Activated gamma-delta T cell (primary cell): ENCODE results near the gene LHFPL5.

ENCODE experiments used
- DNase-seq: peaks from one replicate; lab custom pipeline; 2025; lab: John Stamatoyannopoulos, UW
- total RNA-seq, 2 donors: gene quantifications; one replicate each; lab custom pipeline; 2026; lab: John Stamatoyannopoulos, UW

Gene LHFPL5
- 0 to 0.09 reads per million in 2 donors for total RNA-seq

DNA sequence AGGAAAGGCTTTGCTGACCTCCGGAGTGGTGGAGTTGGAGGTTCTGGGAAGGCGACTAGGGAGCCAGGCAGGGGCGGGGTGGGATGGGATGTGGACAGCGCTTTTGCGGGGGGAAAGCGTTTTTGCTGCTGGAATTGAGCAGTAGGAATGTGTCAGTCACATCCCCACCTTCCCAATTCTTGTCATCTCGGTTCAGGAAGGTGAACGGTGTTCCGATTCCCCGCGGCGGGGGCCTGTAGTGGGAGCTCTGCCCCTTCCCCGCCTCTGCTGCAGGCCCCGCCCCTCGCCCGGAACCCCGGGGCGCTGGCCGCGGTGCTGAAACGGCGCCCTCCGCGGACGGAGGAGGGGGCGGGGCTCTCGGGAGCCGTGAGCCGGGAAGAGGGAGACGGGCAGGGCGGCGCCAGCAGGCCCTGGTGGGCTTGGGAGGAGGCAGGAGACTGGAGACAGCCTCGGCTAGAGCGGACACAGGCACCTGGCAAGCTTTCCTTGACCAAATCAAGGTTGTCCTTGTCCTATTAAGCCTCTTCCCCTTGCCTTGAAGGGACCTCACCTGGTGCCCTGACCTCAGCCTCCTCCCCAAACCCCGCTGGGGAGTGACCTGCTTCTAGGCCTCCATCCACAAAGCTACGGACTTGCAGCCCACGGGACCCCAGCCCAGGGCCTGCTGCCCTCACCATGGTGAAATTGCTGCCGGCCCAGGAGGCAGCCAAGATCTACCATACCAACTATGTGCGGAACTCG, at the start of gene LHFPL5:
Gene LHFPL5 (plus strand): TSS at position 357 of the 741 bp plus-strand sequence. CDS start 319 bp downstream, at position 676.
- no peak for DNase-seq

DNA sequence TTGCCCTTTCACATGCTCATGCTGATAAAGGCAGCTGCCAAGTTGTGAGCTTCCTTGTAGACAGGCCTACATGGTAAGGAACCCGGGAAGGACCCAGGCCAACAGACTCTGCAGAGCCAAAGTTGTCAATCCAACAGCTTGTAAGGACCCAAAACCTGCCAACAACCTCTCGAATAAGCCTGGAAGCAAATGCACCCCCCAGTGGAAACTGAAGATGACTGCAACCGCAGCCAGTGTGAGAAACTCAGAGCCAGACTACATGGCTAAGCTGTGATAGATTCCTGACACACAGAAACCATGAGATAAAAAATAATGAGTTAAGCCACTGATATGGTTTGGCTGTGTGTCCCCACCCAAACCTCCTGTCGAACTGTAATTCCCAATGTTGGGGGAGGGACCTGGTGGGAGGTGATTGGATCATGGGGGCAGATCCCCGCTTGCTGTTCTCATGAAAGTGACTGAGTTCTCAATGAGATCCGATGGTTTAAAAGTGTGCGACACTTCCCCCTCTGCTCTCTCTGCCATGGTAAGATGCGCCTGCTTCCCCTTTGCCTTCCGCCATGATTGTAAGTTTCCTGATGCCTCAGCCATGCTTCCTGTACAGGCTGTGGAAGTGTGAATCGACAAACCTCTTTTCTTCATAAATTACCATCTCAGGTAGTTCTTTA, 47.6 kb upstream of the LHFPL5 start:
- no peak for DNase-seq

DNA sequence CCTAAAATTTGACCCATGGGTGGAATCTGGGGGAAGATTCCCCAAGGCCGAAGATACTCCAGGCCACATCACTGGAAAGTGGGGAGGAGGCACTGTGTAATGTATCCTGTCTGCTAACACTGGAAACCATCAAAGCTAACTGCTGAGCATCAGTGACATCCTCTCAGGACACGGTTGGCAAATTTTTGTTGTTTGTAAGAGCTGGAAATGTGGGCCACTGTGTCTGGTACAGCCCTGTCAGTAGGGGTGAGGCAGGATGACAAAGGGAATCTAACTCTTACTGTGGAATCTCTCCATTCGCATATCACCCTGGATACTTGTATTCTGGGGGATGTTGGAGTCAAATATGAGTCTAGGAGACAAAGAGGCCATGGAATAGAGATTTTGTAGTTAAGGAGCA, 45.7 kb upstream of the LHFPL5 start:
- DNase-seq = no peak

DNA sequence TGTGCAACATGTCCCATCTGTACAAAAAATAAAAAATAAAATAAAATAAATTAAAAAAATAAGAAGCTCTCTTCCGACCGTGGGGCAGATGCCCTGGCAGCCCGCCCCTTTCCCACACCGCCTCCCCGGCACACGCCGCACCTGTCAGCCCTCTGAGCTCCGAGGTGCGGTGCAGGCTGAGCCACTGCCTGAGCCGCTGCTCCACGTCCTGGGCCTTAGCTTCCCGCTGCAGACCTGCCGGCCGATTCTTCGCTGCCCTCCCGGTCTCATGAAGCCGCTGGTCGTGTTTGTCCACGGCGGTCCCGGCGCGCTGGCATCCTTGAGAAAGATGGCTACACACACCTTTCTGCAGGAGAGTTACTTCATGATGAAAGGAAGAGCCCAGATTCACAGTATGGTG, 39.4 kb upstream of the LHFPL5 start:
- no peak for DNase-seq

DNA sequence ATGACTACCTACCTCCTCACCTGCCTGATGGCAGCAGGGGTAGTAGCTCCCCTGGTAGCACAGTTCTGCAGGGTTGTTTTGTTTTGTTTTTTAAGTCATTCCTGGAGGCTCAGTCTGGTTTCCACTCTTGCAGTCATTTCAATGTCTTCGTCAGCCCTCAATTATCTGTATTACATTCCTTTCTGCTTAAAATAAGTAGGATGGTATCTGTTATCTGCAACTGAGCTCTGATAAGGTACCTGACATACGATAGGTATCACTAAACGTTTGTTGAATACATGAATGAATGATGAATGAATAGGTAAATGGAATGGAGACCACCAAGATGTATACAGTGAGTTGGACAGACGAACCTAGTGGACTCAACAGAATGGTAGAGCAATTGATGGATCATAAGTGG, 35.9 kb upstream of the LHFPL5 start:
- no peak for DNase-seq

DNA sequence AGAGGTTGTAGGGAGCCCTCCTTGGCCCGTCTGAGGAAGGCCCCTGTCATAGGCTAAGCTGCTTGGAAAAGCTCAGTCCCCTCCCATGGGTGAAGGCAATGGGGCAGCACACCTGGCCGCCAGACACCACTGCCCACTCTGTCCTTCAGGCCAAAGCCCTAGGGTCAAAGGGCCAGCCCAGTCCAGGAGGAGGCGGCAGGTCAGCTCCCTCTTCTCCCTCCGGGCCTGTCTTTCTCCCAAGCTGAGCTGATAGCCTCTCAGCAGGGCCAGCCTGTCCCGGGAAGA, 33.9 kb upstream of the LHFPL5 start:
- no peak for DNase-seq

DNA sequence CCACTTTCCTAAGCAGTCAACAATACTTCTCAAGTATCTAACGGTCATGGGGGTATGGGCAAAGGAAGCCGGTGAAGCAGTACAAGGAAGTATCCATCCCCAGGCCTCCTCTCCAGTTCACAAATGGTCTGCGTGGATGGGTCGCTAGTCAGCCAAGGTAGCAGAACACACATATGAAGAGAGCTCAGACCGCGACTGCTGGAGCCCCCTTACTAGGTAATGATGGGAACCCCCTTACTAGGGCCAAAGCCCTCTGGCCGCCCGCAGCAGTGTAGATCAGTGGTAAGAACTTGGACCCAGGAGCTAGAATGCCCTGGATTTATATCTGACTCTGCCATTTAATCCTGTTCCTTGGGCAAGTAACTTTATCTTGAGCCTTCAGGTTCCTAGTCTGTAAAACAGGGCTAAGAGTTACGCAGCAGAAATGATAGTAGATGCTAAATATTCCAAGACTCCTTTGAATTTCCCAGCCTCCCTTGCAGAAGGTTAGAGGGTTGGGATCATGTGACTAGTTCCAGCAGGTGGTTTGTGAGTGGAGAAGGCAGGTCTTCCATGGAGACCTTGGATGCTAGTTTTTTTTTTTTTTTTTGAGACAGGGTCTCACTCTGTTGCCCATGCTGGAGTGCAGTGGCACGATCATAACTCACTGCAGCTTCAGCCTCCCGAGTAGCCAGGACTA, 30.9 kb upstream of the LHFPL5 start:
- DNase-seq = no peak

DNA sequence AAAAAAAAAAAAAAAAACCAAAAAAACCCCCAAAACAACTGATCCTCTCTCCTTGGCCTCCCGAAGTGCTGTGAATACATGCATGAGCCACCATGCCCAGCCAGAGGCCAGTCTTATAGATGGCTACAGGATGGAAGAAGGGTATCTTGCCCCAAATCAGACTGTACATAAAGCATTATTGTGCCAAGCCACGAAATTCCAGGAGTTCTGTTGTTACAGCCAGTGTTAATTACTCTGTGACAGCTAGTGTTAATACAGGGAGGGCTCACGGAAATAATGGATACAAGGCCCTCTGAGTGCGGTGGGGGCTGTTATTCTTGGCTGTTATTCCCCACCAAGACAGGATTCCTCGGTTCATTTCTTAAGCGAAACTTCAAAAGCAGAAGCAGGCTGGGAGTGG, 30.1 kb upstream of the LHFPL5 start:
- no peak for DNase-seq

DNA sequence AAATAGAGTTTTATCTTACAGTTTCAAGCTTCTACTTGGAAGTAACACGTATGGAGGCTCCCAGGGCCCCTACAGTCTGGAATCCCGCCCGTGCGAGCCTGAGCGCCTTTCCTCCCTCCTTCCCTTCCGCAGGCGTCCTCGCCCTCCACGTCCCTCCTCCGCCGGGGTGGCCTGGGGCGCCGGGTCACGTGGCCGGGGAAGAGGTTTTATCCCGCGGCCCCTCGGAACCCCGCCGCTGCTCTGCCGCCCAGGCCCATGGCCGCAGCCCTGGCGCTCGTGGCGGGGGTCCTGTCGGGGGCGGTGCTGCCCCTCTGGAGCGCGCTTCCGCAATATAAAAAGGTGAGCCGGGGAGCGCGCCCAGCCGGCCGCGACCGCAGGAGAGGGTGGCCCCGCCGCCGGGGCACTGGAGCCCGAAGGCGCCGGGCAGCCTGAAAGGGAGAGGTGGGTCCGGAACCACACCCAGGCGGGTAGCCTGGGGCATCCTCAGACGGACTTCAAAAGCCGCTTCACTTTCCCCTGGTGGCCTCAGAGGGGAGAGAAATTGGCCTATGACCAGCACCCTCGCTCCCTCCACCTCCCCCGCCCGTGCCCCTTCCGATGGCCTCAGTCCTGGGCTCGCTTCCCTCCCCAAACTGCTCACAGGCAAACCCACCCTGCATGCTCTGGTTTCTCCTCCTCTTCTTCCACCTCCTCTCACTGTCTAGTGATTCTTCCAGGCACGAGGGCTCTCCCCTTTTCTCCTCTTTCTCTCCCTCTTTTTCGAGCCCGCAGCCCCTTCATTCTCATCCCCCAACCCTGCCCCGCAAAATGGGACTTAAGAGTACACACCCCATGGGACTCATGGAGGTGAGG, 28.6 kb upstream of the LHFPL5 start, which contains the start of gene CLPSL2:
Gene CLPSL2 (plus strand): TSS at position 235 of the 852 bp plus-strand sequence. CDS start 21 bp downstream, at position 256.
- no peak for DNase-seq

DNA sequence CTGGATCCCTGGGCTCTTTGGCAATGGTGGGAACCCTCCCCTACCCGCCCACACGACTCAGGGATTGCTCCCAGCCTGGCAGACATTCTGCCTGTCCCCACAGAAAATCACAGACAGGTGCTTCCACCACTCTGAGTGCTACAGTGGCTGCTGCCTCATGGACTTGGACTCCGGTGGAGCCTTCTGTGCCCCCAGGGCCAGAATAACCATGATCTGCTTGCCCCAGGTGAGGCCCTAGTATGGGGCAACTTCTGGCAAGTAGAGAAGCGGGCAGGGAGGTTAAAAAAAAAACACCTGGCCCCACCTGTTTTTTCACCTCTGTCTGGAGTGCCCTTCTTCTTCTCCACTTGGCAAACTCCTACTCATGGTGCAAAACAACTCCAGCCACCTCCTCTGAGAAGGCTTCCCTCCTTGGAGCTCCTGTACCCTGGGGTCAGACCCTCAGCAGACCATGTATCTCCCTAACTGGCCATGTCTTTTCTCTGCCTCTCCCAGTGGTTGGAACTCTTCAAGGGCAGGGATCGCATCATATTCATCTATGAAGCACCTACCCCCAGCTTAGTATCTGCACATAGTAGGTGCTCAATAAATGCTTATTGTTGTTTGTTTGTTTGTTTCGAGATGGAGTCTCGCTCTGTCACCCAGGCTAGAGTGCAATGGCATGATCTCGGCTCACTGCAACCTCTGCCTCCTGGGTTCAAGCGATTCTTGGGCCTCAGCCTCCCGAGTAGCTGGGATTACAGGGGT, 27.6 kb upstream of the LHFPL5 start:
- DNase-seq = no peak

DNA sequence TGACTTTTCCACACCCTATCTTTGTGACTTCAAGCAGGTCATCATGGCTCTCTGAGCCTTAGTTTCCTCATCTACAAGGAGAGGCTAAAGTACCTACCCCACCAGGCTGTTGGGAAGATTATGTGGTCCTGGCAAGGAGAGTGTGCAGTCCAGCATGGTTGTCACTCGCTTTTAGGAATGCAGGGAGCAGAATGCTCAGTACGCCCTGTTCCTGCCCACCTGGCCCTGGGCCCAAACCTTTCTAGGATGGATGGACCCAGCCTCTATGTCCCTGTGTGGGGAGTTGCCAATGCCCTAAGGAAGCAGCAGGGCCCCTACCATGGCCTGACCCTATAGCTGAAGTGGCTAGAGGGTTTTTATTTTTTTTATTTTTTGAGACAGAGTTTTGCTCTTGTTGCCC, 26.7 kb upstream of the LHFPL5 start:
- DNase-seq = no peak

DNA sequence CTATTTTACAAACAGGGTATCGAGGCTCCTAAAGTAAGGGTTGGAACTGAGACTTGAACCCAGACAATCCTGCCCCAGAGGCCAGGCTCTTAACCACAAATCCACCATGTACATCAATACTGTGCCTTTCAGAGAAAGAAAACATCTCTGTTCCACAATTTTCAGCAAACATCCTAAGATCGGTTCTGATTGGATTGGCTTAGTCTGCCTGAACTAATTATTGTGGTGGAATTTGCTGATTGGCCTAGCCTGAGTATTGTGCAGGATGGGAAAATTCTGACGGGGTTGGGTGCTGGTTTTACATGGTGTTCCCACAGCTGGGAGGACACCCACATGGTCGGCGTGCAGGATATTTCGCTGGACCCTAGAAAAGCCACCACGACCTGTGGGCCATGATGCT, 24.4 kb upstream of the LHFPL5 start, which contains the start of gene CLPSL1:
Gene CLPSL1 (plus strand): TSS at position 301 of the 400 bp plus-strand sequence. CDS start 92 bp downstream, at position 393.
- no peak for DNase-seq

DNA sequence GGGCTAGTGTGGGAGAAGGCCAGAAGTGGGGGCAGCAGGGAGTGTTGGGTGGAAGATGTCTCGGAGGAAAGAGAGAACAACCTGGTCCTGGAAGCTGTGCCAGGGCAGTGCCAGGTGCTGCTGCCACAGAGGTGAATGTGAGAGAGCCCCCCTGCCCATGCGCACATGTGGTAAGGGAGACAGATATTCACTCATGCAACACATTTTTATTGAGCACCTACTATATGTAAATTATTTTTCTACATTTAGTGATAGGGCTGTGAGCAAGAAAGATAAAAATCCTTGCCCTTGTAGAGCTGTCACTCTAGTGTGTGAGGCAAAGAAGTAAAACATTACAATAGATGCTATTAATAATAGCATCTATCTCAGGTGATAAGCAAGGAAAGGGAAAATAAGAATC, 23.9 kb upstream of the LHFPL5 start:
- no peak for DNase-seq

DNA sequence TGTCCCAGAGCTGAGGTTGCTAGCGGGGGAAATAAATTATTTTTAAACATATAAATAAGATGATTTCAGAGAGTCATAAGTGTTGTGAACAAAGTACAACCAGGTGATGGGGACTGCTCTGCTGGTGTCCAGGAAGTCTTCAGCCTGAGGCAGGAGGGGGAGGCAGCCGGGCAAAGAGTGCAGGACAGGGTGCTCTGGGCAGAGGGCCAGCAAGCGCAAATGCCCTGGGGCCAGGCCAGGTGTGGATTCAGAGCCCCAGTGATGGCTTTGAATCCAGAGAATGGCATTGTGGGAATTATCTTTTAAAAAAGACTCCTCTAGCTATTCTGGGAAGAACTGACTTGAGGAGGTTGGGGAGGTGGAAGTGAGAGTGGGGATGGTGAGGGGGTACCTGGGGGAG, 22.7 kb upstream of the LHFPL5 start:
- no peak for DNase-seq

DNA sequence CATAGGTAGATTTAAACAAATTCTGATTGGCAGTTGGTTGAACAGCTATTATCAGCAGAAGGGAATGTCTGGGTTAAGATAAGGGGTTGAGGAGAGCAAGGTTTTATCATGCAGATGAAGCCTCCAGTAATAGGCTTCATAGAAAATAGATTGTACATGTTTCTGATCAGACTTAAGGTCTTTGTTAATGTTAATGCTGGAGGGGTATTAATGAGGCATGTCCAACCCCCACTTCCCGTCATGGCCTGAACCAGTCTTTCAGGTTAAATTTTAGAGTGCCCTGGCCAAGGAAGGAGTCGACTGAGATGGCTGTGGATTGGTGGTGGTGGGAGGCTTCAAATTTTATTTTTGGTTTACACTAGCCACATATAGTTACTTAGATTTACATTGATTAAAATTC, 21.0 kb upstream of the LHFPL5 start:
- no peak for DNase-seq

DNA sequence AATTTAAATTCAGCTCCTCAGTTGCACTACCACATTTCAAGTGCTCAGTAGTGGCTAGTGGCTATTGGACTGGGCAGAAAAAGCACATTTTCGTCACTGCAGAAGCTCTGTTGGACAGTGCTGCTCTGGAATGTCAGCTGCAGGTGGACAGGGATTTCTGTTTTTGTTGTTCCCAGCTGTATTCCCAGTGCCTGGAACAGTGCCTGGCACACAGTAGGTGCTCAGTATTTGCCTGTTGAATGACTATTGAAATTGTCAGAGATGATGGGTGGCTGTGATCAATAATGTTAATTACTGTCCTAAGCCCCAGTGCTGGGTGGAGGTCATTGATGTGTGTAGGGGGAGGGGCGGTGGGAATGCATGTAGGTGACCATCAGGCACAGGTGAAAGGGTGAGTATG, 18.9 kb upstream of the LHFPL5 start:
- DNase-seq = no peak

DNA sequence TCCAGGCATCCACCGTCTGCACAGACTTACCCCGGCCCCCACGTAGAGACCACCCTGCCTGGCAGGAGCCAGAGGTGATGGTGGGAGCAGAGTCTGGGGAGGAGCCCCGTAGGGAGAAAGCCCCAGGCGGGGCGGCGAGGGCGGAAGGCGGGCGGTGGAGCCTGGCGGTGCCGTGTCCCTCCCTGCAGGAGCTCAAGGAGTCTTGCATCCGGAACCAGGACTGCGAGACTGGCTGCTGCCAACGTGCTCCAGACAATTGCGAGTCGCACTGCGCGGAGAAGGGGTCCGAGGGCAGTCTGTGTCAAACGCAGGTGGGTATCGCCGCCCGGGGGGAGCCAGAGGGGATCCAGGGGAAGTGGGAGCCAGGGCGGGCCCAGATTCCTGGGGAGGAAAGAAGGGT, 18.3 kb upstream of the LHFPL5 start:
- DNase-seq = no peak

DNA sequence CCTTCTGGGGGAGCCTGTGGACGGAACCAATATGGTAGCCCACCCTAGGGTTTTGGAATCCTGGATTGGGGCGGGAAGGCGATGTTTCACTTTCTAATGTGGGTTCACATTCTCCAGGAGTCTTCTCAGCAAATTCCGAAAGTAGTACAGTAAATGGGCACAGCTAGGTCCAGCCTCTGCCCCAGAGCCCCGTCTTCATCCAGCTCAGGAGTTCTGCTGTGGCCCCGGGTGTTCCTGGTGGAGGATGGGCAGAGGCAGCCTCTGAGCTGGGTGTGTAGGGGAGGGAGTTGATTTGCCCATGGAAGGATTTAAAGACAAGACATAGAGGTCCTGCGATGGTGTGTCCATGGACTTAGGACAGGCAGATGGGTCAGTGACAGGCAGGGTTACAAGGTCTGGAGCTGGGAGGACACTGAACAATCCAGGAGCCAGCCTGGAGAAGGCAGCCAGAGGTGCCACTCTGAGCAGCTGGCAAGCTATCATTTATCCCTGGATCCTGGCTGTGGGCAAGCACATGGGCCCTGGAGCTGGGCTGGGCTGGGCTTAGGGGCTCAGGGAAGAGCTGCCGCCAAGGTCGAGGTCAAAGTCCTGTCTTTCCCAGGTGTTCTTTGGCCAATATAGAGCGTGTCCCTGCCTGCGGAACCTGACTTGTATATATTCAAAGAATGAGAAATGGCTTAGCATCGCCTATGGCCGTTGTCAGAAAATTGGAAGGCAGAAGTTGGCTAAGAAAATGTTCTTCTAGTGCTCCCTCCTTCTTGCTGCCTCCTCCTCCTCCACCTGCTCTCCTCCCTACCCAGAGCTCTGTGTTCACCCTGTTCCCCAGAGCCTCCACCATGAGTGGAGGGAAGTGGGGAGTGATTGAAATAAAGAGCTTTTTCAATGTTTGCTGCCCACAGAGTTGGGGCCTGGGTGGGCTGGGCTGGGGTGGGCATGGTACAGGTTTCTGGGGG, 17.6 kb upstream of the LHFPL5 start:
- DNase-seq = no peak

DNA sequence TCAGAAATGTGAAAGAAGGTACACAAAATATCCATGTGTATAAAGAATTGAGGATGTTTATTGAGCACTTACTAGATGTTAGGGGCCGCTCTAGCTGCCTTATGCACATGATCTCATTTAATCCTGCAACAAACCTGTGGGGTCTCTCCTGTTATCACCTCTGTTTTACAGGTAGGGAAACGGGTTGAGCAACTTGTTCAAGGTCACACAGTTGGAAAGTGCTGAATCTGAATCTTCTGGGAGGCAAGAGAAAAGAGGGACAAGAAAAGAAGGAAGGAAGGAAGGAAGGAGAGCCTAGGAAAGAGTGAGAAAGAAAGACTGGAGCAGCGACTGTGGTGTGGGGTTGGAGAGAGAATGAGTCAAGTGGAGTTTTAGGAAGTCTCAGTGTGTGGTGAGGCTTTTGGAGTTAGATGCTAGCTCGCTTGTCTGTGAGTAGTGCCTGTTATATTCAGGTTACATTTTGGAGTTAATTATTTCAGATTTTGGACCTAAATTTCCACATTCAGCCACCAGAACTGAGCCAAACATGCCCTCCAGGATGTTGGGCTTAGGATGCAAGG, 16.6 kb upstream of the LHFPL5 start:
- no peak for DNase-seq

DNA sequence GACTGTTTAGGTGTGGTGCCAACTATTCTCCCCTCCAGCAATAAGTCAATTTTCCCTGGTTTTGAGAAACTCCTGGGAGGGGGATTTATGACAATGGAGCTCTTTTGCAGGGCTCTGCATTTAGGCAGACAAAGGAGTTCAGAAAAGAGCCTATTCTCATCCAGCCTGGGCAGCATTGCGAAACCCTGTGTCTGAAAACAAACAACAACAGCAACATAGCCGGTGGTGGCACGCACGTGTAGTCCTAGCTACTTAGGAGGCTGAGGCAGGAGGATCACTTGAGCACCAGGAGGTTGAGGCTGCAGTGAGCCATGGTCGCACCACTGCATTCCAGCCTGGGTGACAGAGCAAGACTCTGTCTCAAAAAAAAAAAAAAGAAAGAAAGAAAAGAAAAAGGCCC, 14.5 kb upstream of the LHFPL5 start:
- no peak for DNase-seq
